T-cell (primary cell): ENCODE results near the gene PLA2G7. TPM values are rescaled to one million over a fixed set of nuclear protein-coding genes. Genes with fewer than 3 reads are reported as not detected.

ENCODE experiments used
- ATAC-seq, 4 experiments: fragments of 200-7000 bp in 3 of 4; fragments of 150-1000 bp in 1 of 4; cut with Tn5 transposase; replicated peaks in 1 of 4; 1 replicate in 3 of 4; 2 replicates in 1 of 4; pipeline ENCODE4 v1.10.0; 2021; ENCODE audit warnings: moderate library complexity in 3 of 4, mild to moderate bottlenecking in 2 of 4, moderate number of reproducible peaks in 1 of 4
- CTCF ChIA-PET, 2 donors: fragments of 300-600 bp; sonication (Branson Sonifier 250); formaldehyde crosslinking; loops; one replicate each; lab custom pipeline; 2022; ENCODE audit warnings: antibody characterized with exemption in 2 of 2; lab: Charles Lee
- POLR2A ChIA-PET, 2 donors: fragments of 300-600 bp; sonication (Branson Sonifier 250); formaldehyde crosslinking; loops; one replicate each; lab custom pipeline; 2022; ENCODE audit warnings: antibody characterized with exemption in 2 of 2; lab: Charles Lee
- DNase-seq, 35 experiments: peaks; one replicate each; pipeline versions ENCODE4 v3.0.0 to v3.0.0-alpha.2; 2013 to 2023
- H3K27ac ChIP-seq: one replicate; pipeline ENCODE4 v1.5.1; 2013; ENCODE audit warnings: low read length
- H3K27me3 ChIP-seq, 2 experiments: replicated peaks in 1 of 2; 1 replicate in 1 of 2; 2 replicates in 1 of 2; pipeline versions ENCODE4 v1.6.1 to v1.7.0; 2013; ENCODE audit warnings: low read length in 1 of 2, mixed read lengths in 1 of 2; ENCODE audit not compliant: control insufficient read depth in 2 of 2, insufficient read depth in 2 of 2; ENCODE audit errors: extremely low read depth in 1 of 2
- H3K36me3 ChIP-seq, 2 donors: 1 replicate in 1 of 2; 2 replicates in 1 of 2; pipeline versions ENCODE4 v1.6.1 to v1.7.0; 2013; ENCODE audit warnings: low read length in 1 of 2; ENCODE audit not compliant: control insufficient read depth in 2 of 2, insufficient read depth in 1 of 2; ENCODE audit errors: extremely low read depth in 1 of 2
- H3K4me1 ChIP-seq, 2 experiments: 1 replicate in 1 of 2; 2 replicates in 1 of 2; pipeline versions ENCODE4 v1.6.1 to v1.7.0; 2013; ENCODE audit warnings: low read length in 2 of 2, mixed read lengths in 1 of 2; ENCODE audit not compliant: insufficient read depth in 2 of 2, control insufficient read depth in 1 of 2; ENCODE audit errors: extremely low read depth in 1 of 2
- H3K4me3 ChIP-seq, 2 donors: 1 replicate in 1 of 2; 2 replicates in 1 of 2; pipeline versions ENCODE4 v1.5.1 to v1.7.0; 2013; ENCODE audit warnings: mild to moderate bottlenecking in 2 of 2, low read length in 1 of 2, moderate library complexity in 1 of 2; ENCODE audit not compliant: control insufficient read depth in 1 of 2; ENCODE audit errors: extremely low read depth in 1 of 2
- H3K9me3 ChIP-seq: 2 replicates; pipeline ENCODE4 v1.7.0; 2013
- H3K27ac Mint-ChIP-seq, 2 donors: one replicate each; pipeline ENCODE4 v1.8.0; 2020 to 2021; ENCODE audit warnings: mild to moderate bottlenecking in 2 of 2, mixed read lengths in 2 of 2
- H3K27me3 Mint-ChIP-seq, 2 donors: one replicate each; pipeline ENCODE4 v1.8.0; 2021 to 2022; ENCODE audit warnings: mixed read lengths in 2 of 2
- H3K36me3 Mint-ChIP-seq: one replicate; pipeline ENCODE4 v1.8.0; 2021; ENCODE audit warnings: mixed read lengths
- H3K4me1 Mint-ChIP-seq, 3 donors: one replicate each; pipeline ENCODE4 v1.8.0; 2020 to 2022; ENCODE audit warnings: mixed read lengths in 3 of 3, mild to moderate bottlenecking in 1 of 3
- H3K4me3 Mint-ChIP-seq, 3 donors: one replicate each; pipeline ENCODE4 v1.8.0; 2020 to 2022; ENCODE audit warnings: mild to moderate bottlenecking in 3 of 3, mixed read lengths in 3 of 3, moderate library complexity in 3 of 3
- H3K9me3 Mint-ChIP-seq, 3 donors: one replicate each; pipeline ENCODE4 v1.8.0; 2020 to 2022; ENCODE audit warnings: mixed read lengths in 3 of 3
- WGBS: methylation state at CpG from one replicate; pipeline ENCODE4 v1.1.5; 2013; ENCODE audit warnings: missing lambda C conversion rate; ENCODE audit not compliant: insufficient coverage; 5-methylcytosine and 5-hydroxymethylcytosine counted together
- total RNA-seq, 35 experiments: library from RNA in 6 of 35; stranded (reverse) in 6 of 35; fragments of 120-200 nt in 1 of 35; gene quantifications; one replicate each; pipeline versions ENCODE4 v1.2.1 to v1.2.4 and lab custom pipeline; 2013 to 2026

Gene PLA2G7
- total RNA-seq, 5 donors from 2014 or later (not counting 1 experiment from before 2014, with no cell fraction given): 0.30 TPM; not detected in 4

- H3K36me3 Mint-ChIP-seq: no peaks in the 10 kb centered on the region
- ATAC-seq: no peak
- H3K4me1 Mint-ChIP-seq: no peaks in the 10 kb centered on the region
- H3K27ac Mint-ChIP-seq: no peak overlapping the region
- no peak for DNase-seq
- Histone ChIP-seq H3K9me3 (no peaks in the 10 kb centered on the region), H3K27ac (no peak overlapping the region), H3K27me3 (no peaks in the 10 kb centered on the region), H3K4me1 (no peaks in the 10 kb centered on the region), H3K36me3 (no peaks in the 10 kb centered on the region), H3K4me3 (no peak overlapping the region)
- H3K4me3 Mint-ChIP-seq: no peak overlapping the region
- H3K27me3 Mint-ChIP-seq: peaks cover 0 to 17% of the 10 kb centered on the region in 2 donors
- ChIA-PET CTCF (no interaction called here), POLR2A (no interaction called here)
- 94% methylated on average over 10 of the region's 13 CpGs for WGBS
- no peaks in the 10 kb centered on the region for H3K9me3 Mint-ChIP-seq
Measured at GRCh38 chr6:46688966-46689335, 46.2 kb downstream of the PLA2G7 start.

GRCh38 chr6:46688117-46688965 is 46.8 kb downstream of the PLA2G7 start:
- Mint-ChIP-seq H3K27me3 (peaks cover 2 to 12% of the 10 kb centered on the region in 2 donors), H3K4me1 (no peaks in the 10 kb centered on the region), H3K4me3 (no peak overlapping the region), H3K36me3 (no peaks in the 10 kb centered on the region), H3K9me3 (no peaks in the 10 kb centered on the region), H3K27ac (no peak overlapping the region)
- ChIA-PET CTCF (no interaction called here), POLR2A (no interaction called here)
- no peak overlapping the region for H3K27ac ChIP-seq
- 93% methylated on average over 77 of the region's 85 CpGs for WGBS
- no peaks in the 10 kb centered on the region for H3K36me3 ChIP-seq
- H3K4me3 ChIP-seq: no peak overlapping the region
- no peaks in the 10 kb centered on the region for H3K4me1 ChIP-seq
- no peaks in the 10 kb centered on the region for H3K27me3 ChIP-seq
- DNase-seq: no peak
- no peaks in the 10 kb centered on the region for H3K9me3 ChIP-seq
- no peak for ATAC-seq

- no peaks in the 10 kb centered on the region for H3K36me3 Mint-ChIP-seq
- ATAC-seq (no peak), DNase-seq (no peak)
- H3K4me3 Mint-ChIP-seq: no peak within 1 kb of the TSS
- H3K9me3 Mint-ChIP-seq: no peaks in the 10 kb centered on the region
- peaks cover 2 to 12% of the 10 kb centered on the region in 2 donors for H3K27me3 Mint-ChIP-seq
- Histone ChIP-seq H3K4me1 (no peaks in the 10 kb centered on the region), H3K4me3 (no peak within 1 kb of the TSS), H3K36me3 (no peaks in the 10 kb centered on the region), H3K9me3 (no peaks in the 10 kb centered on the region), H3K27me3 (no peaks in the 10 kb centered on the region), H3K27ac (no peak within 1 kb of the TSS)
- H3K4me1 Mint-ChIP-seq: no peaks in the 10 kb centered on the region
- POLR2A ChIA-PET: no interaction called here
- H3K27ac Mint-ChIP-seq: no peak within 1 kb of the TSS
- CTCF ChIA-PET: no interaction called here
- WGBS: 95% methylated on average over 37 of the region's 41 CpGs
Measured at GRCh38 chr6:46687619-46688097, 47.5 kb downstream of the PLA2G7 start, which contains the start of gene TDRD6. TDRD6 (plus strand) TSS chr6:46687885; CDS start chr6:46688129, 244 bp downstream.

- Mint-ChIP-seq H3K4me1 (no peaks in the 10 kb centered on the region), H3K4me3 (no peak overlapping the region), H3K27ac (no peak overlapping the region), H3K27me3 (peaks cover 8% of the 10 kb centered on the region in 2 donors), H3K36me3 (no peaks in the 10 kb centered on the region), H3K9me3 (no peaks in the 10 kb centered on the region)
- H3K4me1 ChIP-seq: no peaks in the 10 kb centered on the region
- DNase-seq: no peak
- no peak overlapping the region for H3K27ac ChIP-seq
- H3K27me3 ChIP-seq: no peaks in the 10 kb centered on the region
- H3K36me3 ChIP-seq: no peaks in the 10 kb centered on the region
- H3K4me3 ChIP-seq: no peak overlapping the region
- WGBS: no CpG with 5 or more reads among the region's 4 CpGs
- POLR2A ChIA-PET: no interaction called here
- CTCF ChIA-PET: no interaction called here
- ATAC-seq: no peak
- no peaks in the 10 kb centered on the region for H3K9me3 ChIP-seq
Measured at GRCh38 chr6:46684771-46685170, 50.4 kb downstream of the PLA2G7 start.

GRCh38 chr6:46677314-46677654 is 57.9 kb downstream of the PLA2G7 start:
- H3K9me3 Mint-ChIP-seq: no peaks in the 10 kb centered on the region

GRCh38 chr6:46676604-46677313 is 58.4 kb downstream of the PLA2G7 start:
- Mint-ChIP-seq H3K4me3 (no peak overlapping the region), H3K27me3 (peaks cover 6 to 7% of the 10 kb centered on the region in 2 donors), H3K4me1 (no peaks in the 10 kb centered on the region), H3K27ac (no peak overlapping the region), H3K9me3 (no peaks in the 10 kb centered on the region), H3K36me3 (no peaks in the 10 kb centered on the region)
- no peaks in the 10 kb centered on the region for H3K9me3 ChIP-seq
- H3K27ac ChIP-seq: no peak overlapping the region
- no peaks in the 10 kb centered on the region for H3K27me3 ChIP-seq
- H3K4me3 ChIP-seq: no peak overlapping the region
- H3K36me3 ChIP-seq: no peaks in the 10 kb centered on the region
- ChIA-PET POLR2A (no interaction called here), CTCF (no interaction called here)
- DNase-seq (no peak), ATAC-seq (no peak)
- H3K4me1 ChIP-seq: no peaks in the 10 kb centered on the region
- WGBS: 92% methylated on average over 4 of the region's 6 CpGs

More at GRCh38 chr6:46677314-46677654, 57.9 kb downstream of the PLA2G7 start:
- no peak for DNase-seq
- H3K36me3 ChIP-seq: no peaks in the 10 kb centered on the region
- POLR2A ChIA-PET: no interaction called here
- Mint-ChIP-seq H3K4me3 (no peak overlapping the region), H3K4me1 (no peaks in the 10 kb centered on the region), H3K36me3 (no peaks in the 10 kb centered on the region), H3K27ac (no peak overlapping the region), H3K27me3 (peaks cover 6 to 7% of the 10 kb centered on the region in 2 donors)
- H3K4me3 ChIP-seq: no peak overlapping the region
- no peaks in the 10 kb centered on the region for H3K4me1 ChIP-seq
- H3K27ac ChIP-seq: no peak overlapping the region
- WGBS: no CpG with 5 or more reads among the region's 4 CpGs
- H3K9me3 ChIP-seq: no peaks in the 10 kb centered on the region
- no peaks in the 10 kb centered on the region for H3K27me3 ChIP-seq
- CTCF ChIA-PET: no interaction called here
- no peak for ATAC-seq
